Kidney (tissue), 14 donors: Measurements from ENCODE around the gene CXCL17. TPM values are rescaled to one million over a fixed set of nuclear protein-coding genes. Genes with fewer than 3 reads are reported as not detected.

ENCODE experiments used
- DNase-seq, 5 donors: peaks; one replicate each; pipeline ENCODE4 v3.0.0-alpha.2; 2013 to 2020
- FAIRE-seq: peaks from 2 replicates; lab custom pipeline; 2012; peaks lifted over from hg19 to GRCh38; lab: Jason Lieb, UNC
- H3K27ac ChIP-seq, 2 donors: one replicate each; pipeline ENCODE4 v1.7.0; 2013; ENCODE audit warnings: low read depth in 2 of 2, low read length in 2 of 2, inconsistent platforms in 1 of 2
- H3K27me3 ChIP-seq: one replicate; pipeline ENCODE4 v1.7.1; 2013; ENCODE audit warnings: low read length, inconsistent platforms; ENCODE audit not compliant: control insufficient read depth, insufficient read depth
- H3K36me3 ChIP-seq, 3 donors: one replicate each; pipeline versions ENCODE4 v1.7.0 to v1.7.1; 2013; ENCODE audit warnings: low read length in 3 of 3, control low read depth in 1 of 3, inconsistent platforms in 1 of 3; ENCODE audit not compliant: insufficient read depth in 3 of 3, control insufficient read depth in 2 of 3
- H3K4me1 ChIP-seq, 3 donors: one replicate each; pipeline versions ENCODE4 v1.7.0 to v1.7.1; 2013; ENCODE audit warnings: low read length in 3 of 3, inconsistent platforms in 1 of 3, low read depth in 1 of 3; ENCODE audit not compliant: control insufficient read depth in 2 of 3, insufficient read depth in 2 of 3
- H3K4me3 ChIP-seq, 3 donors: one replicate each; pipeline versions ENCODE4 v1.7.0 to v1.8.1; 2013; ENCODE audit warnings: low read length in 3 of 3, control low read depth in 1 of 3, inconsistent platforms in 1 of 3
- H3K9ac ChIP-seq, 3 donors: one replicate each; pipeline versions ENCODE4 v1.7.0 to v1.7.1; 2013; ENCODE audit warnings: low read length in 3 of 3, control low read depth in 1 of 3, inconsistent platforms in 1 of 3
- H3K9me3 ChIP-seq, 3 donors: one replicate each; pipeline versions ENCODE4 v1.7.0 to v1.7.1; 2013; ENCODE audit warnings: low read length in 3 of 3, control low read depth in 1 of 3, inconsistent platforms in 1 of 3; ENCODE audit not compliant: control insufficient read depth in 2 of 3, insufficient read depth in 1 of 3
- CTCF ChIP-seq: IDR thresholded peaks from 3 replicates; pipeline ENCODE4 v1.5.1; 2012; ENCODE audit warnings: mild to moderate bottlenecking, moderate library complexity, borderline replicate concordance; ENCODE audit not compliant: insufficient read depth; ENCODE audit errors: extremely low read depth
- intact Hi-C: fragments of 100-400 bp; cut with DNase I; formaldehyde crosslinking; loops from one replicate; pipeline ENCODE4 v1.11.1; 2022
- polyA plus RNA-seq: library from polyadenylated mRNA; stranded (reverse); fragments of 350-450 nt; fragmentation: Illumina TruSeq; extraction: RNeasy Lipid Tissue Mini Kit (QIAGEN cat#74804); gene quantifications from one replicate; pipeline ENCODE4 v1.2.3, GENCODE V29; 2014; ENCODE audit warnings: low read depth, low replicate concordance; ENCODE audit not compliant: insufficient read depth
- total RNA-seq: library from RNA; stranded (reverse); fragmentation: NEBNext Ultra II Directional; extraction: Animal tissue kit (Norgen Biotek cat#: 25700); gene quantifications from one replicate; pipeline ENCODE4 v1.2.1, GENCODE V29; 2021
- donor health status: control.
- donor health status: control.
- donor health status: control.
- donor health status: control.
- donor health status: control.
- donor health status: DM: yes; HTN: yes; CAD: no.
- donor health status: Normal renal cell carcinoma (clear cell type).

The CXCL17 gene
- total and polyA plus RNA-seq, 2 donors from 2014 or later: not detected

GRCh38 chr19:42440357-42441048 lies 2.2 kb downstream of the CXCL17 start:
- no peaks in the 10 kb centered on the region for H3K27me3 ChIP-seq
- H3K4me1 ChIP-seq: no peaks in the 10 kb centered on the region
- no peak overlapping the region for H3K4me3 ChIP-seq
- no peak overlapping the region for H3K27ac ChIP-seq
- no peaks in the 10 kb centered on the region for H3K36me3 ChIP-seq
- TF ChIP-seq CTCF: peak; percentile 68
- DNase-seq (peak; percentile 58 to 85 (median 59)), FAIRE-seq (no peak)
- intact Hi-C loops: loop anchor here (10.0 kb wide), 1 partner anchor 94 kb away; no protein-coding TSS in a partner anchor
- no peaks in the 10 kb centered on the region for H3K9me3 ChIP-seq
- no peak overlapping the region for H3K9ac ChIP-seq

GRCh38 chr19:42436006-42436405 lies 6.7 kb downstream of the CXCL17 start:
- no peaks in the 10 kb centered on the region for H3K36me3 ChIP-seq
- FAIRE-seq (no peak), DNase-seq (no peak)
- no peak overlapping the region for H3K27ac ChIP-seq
- intact Hi-C loops: no loop called here
- no peaks in the 10 kb centered on the region for H3K9me3 ChIP-seq
- no peak overlapping the region for H3K4me3 ChIP-seq
- peaks cover 0 to 3% (median 0%) of the 10 kb centered on the region in 3 donors for H3K4me1 ChIP-seq
- H3K9ac ChIP-seq: no peak overlapping the region
- no peak for TF ChIP-seq CTCF
- no peaks in the 10 kb centered on the region for H3K27me3 ChIP-seq

DNA sequence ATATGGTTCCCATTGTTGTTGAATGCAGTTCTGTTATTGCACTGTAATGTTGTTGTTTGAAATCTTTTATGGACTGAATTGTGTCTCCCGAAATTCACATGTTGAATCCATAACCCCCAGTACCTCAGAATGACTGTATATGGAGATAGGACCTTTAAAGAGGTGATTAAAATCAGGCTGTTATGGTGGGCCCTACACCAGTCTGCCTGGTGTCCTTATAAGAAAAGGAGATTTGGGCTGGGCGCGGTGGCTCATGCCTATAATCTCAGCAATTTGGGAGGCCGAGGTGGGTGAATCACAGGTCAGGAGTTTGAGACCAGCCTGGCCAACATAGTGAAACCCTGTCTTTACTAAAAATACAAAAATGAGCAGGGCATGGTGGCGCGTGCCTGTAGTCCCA lies 7.4 kb downstream of the CXCL17 start:
- Histone ChIP-seq H3K4me3 (no peak overlapping the region), H3K9me3 (no peaks in the 10 kb centered on the region), H3K27me3 (no peaks in the 10 kb centered on the region), H3K27ac (no peak overlapping the region), H3K36me3 (no peaks in the 10 kb centered on the region), H3K9ac (no peak overlapping the region), H3K4me1 (peaks cover 0 to 3% (median 0%) of the 10 kb centered on the region in 3 donors)
- intact Hi-C loops: no loop called here
- TF ChIP-seq CTCF: no peak
- DNase-seq: no peak
- FAIRE-seq: no peak
